NCI-H82 treated with DMSO at 0.1 percent for 48 hours (cell line): ENCODE measurements around the gene PHLDB2.
A peak's percentile ranks its signal among the peaks of the same experiment; 100 is the strongest.

Source experiments
- DNase-seq: peaks from one replicate; lab custom pipeline; 2025; ENCODE audit not compliant: unreplicated experiment; lab: John Stamatoyannopoulos, UW

PHLDB2 gene

DNA sequence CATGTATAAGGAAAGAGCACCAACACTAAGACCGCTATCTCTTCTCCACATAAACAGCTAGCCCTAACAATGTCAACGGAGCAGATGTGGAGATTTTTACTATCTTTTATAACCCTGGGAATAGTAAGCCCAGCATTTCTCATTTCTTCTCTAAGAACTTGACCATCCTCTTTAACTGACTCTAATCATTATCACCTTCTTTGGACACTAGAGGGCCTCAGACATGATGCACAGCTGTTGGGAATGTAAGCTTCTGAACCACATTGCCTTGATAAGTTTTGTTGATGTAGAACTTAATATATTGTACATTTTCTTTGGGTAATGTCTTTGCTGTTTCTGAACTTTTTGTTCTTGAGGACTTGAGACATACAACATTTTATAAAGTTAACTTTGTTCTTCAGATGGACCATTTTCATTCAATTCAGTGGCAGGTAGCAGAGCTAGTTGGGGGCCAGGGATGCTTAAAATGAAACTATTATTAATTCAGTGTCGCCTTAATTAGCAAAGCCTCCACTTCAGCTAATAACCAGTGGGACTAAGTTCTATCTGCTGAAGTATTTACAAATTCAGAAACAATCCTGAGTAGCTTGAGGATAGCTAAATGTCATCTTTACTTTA is 130.1 kb downstream of the PHLDB2 start:
- peak; percentile 44 for DNase-seq

DNA sequence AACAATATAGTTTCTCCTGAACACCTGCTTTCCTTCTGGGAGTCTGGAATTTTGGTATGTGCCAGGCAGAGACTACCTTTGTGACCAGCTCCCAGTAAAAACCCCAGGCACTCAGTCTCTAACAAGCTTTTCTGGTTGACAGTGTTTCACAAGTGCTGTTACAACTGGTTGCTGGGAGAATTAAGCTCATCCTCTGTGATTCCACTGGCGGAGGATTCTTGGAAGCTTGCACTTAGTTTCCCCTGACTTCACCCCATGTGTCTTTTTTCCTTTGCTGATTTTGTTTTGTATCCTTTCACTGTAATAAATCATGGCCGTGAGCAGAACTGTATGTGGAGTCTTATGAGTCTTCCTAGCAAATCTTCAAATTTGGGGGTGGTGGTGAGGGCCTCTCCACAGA is 134.0 kb downstream of the PHLDB2 start:
- DNase-seq: no peak

DNA sequence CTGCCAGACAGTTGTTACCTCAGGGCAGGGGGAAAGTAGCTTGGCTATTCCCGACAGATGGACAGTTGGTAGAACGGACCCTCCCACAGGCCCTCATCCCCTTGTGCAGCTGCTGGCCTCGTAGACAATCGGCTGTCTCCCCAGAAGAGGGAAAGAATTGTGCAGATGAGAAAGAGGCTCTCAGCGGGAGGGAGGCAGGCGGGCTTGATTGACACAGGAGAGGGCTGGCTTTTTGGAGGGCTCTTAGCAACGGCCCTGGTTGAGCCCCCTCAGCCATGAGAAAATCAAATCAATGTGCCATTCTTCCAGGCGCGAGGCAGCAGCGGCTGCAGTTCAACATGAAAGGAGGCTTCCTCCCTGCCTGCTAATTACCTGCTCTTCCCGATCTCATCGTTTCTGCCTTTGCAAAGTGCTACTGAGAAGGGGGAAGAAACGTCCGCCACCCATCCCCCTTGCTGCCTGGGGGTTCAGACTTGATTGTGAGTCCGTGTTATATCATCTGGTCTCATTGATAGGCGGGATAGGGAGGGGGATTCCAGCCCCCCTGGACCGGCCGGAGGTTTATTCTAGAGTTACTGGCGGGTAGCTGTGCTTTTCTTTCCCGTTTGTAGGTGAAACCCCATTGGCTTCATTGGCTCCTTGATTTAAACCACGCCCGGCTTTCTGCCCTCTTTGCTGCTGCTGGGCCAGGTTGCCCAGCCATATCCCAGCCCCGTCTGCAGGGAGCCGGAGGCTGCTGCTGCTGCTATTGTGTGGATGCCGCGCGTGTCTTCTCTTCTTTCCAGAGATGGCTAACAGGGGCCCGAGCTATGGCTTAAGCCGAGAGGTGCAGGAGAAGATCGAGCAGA is 139.8 kb downstream of the PHLDB2 start, which contains the start of gene TAGLN3:
Gene TAGLN3 (plus strand): TSS at position 287 of the 848 bp plus-strand sequence. CDS start 501 bp downstream, at position 788.
- peak; percentile 87 for DNase-seq

DNA sequence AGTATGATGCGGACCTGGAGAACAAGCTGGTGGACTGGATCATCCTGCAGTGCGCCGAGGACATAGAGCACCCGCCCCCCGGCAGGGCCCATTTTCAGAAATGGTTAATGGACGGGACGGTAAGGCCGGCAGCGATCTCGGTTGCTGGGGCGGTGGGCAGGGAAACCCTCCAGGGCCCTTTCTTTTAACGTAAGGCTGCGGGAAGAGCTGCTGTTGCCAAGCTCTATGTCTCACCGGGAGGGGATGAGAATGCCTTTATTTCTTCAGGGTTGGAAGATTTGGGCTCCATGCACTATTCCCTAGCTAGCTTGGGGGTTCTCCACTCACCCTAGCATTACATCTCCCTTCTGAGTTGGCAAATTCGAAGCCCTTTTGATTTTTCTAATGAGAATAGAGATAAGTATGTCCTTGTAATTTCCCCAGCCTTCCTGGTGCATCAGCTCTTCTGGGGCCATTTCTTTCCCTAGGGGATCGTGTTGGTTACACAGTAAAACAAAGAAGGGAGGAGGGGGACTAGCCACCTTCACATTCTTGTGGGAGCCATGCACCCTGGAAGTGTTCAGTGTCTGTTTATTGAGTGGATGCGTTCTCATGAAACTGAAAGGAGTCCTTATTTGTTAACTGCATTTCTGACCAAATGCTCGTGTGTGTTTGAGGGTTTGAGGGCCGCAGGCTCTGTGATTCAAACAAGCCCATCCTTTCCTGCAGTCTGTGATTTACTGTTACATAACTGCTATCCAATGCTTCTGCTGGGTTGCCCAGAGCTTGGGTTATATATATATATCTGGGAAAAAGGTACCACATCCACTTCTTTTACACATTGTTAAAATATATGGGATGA is 140.6 kb downstream of the PHLDB2 start:
- no peak for DNase-seq

DNA sequence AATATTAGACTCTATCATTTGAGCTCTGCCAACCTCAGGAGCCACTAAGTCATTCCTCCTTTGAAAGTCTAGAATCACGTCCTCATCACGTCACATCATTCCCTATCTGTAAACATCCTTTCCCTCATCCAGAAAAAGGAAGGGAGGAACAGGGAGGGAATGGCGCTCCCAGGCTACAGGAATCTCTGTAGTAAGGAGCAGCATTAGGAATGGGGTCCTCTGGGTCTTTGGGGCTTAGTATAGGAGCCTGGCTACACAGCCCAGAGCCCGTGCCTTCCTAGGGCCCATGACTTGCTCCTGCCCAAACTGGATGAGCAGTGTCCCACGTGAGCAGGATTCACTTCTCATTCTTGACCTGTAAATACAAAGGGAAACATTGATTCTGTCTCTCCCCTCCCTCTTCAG is 141.3 kb downstream of the PHLDB2 start:
- no peak for DNase-seq

DNA sequence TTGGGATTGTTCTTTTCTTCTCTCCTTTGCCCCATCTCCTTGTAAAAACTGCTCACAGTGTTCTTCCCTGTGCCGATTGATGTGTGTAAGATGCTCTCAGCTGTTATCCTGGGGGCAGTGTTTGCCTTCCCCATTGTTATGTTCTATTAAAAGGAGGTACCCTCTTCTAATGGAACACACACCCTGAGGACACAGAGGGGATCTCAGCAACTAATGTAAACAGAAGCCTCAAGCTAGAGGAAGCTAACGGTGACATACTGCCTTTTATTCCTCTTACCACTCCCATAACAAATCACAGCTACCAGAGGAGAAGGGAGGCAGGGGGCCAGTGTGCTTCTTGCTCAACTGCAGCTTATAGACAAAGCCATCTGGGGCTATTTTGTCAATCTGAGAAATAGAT is 141.9 kb downstream of the PHLDB2 start:
- DNase-seq: no peak

DNA sequence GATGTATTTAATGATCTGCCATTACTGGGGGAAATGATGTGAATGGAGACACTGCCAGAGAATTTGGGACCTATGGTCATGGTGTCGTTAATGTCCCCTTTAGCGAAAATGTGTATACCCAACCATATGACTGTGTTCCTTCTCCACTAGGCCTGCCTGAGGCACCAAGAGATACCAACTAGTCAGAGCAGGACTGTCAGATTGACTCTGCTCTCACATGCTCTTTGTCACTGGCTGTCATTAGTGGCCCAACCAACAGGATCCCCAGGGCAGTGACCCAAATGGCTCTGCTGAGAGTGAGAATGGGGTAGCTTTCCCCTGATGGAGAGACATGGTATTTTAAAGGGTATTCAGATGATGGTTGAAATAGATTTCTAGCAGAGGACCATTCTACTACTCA is 142.5 kb downstream of the PHLDB2 start:
- no peak for DNase-seq

DNA sequence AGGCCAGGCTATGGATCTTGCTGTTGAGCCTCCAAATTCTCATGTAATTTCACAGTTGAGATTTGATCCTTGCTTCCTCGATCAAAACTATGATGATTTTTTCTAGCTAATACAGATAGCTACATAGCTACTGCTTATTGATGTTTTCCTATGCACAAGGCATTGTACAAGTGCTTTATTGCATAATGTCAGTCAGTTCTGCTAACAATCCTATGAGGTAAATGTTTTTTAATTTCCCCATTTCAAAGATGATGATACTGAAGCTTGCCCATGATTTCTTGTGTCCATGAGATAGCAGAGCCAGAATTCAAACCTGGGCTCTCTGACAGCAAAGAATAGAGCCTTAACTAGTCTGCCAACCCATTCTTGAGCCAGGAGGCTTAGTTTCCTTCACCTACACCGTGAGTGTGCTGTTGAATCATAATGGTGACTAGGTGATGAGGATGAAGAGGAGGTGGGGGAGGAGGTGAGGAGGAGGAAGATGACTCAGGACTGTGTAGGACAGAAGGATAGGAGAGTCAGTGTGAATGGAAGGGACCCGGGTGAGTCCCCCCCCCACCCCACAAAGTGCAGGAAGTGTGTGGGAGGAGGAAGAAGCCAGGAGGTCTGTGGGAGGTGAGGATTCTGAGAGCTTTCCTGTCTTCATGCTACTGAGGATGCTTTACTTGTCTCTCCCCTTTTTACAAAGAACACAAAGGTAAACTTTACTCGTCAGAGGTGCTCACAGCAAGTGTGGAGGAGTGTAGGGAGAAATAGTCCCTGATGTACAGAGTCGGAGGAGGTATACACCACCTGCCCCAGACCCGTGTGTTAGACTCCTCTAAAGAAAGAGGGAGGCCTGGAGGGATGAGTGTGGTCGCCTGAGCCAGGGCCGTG is 143.3 kb downstream of the PHLDB2 start:
- DNase-seq: no peak

DNA sequence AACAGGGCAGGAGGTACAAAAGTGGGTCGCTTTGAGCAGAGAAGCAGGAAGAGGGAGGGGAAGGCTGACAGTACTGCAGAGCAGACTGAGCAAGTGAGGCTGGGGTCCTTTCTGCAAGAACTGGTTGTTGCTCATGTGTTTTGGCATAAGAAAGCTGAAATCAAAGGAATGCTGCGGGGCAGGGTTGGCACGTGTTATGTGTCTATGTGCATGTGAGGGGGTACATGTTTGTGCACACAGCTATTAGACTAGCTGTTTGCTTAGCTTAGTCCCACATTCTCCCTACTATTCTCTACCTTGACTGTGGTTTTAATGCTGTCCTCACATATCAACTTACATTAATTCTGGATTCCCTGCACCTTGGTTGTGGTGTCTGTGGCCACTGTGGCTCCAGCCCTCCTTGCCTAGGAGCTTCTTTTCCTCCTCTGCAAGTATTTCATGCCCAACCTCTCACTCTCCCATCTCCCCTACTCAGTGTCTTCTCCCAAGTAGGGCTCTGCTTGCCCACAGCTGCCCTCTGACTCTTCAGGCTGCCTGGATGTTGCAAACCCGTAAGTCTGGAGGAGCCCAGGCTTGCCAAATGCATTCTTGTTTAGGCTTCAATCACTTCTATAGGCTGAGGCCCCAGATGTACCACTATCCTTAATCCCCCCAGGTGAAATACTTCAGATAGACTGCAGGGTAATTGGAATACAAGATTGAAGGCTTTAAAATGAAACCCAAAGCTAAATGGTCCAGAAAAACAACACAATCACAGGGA is 144.4 kb downstream of the PHLDB2 start:
- DNase-seq: no peak

DNA sequence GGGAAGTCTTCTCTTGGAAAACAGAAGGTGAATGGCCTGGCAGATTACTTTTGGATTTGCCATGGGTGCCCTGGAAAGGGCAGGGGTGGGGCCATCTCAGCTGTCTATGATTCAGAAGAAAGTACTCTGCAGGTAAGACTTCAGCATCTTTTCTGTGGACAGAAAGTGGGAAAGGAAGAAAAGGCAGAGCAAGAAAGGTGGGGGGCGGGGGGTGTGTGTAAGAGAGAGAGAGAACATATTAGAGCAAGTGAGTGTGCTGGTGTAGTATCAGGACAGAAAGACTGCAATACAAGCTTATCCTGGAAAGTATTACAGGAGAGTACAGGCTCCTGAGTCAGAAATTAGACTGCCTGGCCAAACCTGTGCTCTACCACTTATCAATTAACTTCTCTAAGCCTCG is 145.1 kb downstream of the PHLDB2 start:
- no peak for DNase-seq

DNA sequence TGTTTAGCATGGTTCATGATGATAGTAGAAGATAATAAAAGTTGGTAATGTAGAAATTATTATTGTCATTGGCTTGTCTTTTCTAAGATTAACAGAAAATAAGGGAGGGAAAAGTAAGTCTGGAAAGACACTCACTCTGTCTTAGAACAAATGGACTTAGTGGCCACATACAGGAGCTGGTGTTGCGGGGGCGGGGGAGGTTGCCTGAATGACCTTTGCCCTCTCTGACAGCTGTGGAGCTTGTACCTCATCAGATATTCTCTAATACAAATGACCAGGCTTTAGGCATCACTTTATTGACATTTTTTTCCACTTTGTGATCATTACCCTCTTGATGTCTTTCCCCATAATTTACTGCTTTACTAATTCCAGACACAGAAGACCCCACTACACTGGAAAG is 145.6 kb downstream of the PHLDB2 start:
- DNase-seq: no peak

DNA sequence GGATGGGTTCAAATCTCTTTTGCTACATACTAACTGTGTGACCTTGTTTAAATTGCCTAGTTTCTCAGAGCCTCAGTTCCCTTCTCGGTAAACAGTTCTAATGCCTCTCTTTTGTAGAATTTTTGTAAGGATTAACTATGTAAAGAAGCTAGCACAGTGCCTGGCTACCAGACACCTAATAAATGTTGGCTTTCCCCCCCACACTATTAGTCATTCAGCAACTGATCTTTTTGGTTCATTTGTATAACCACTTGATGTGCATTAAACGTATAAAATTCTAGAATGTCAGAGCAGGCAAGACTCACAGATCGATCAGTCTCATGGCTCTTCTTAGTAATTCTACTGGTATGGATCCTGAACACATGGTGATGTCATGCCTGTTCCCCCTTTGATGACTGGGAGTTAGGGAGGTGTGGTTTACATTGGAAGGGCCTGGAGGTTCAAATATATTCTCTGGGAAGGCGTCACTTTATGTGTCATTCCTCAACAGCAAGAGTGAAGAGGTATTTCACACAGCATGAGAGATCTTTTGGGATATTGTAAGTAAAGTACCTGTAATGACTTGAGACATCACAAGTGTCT is 146.1 kb downstream of the PHLDB2 start:
- DNase-seq: no peak

DNA sequence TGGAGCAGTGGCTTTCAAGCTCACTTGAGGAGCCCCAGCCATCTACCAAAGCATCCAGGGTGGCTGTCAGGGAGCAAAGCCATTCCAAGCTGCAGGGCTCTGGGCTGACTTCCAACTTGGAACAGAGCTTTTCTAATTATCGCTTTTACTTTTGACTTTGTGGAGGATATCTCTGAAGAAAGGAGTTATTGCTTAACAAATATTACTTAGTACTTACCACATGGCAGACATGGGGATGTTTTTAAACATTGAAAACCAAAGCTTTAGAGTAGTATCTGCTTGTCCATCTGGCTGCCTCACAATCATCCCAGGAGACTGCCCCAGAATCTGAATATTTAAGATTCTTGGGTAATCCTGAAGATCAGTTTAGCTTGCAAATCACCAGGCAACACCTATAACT is 148.6 kb downstream of the PHLDB2 start:
- DNase-seq: no peak

DNA sequence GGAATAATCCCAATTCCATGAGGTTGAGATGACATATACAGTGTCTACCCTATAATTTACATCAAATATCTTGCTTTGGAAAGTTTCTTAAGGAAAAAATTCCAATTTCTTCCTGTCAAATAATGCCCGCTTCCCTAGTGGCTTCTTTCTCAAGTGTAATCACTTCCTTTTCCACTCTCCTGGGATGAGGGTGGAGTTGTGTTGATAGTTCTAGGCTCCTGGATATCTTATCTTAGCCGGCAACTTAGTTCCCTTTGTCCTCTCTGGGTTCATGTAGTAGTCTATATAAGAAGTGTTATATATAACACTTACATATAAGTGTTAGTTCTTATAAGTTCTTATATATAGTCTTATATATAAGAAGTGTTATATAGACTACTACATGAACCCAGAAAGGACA is 150.6 kb downstream of the PHLDB2 start:
- no peak for DNase-seq

DNA sequence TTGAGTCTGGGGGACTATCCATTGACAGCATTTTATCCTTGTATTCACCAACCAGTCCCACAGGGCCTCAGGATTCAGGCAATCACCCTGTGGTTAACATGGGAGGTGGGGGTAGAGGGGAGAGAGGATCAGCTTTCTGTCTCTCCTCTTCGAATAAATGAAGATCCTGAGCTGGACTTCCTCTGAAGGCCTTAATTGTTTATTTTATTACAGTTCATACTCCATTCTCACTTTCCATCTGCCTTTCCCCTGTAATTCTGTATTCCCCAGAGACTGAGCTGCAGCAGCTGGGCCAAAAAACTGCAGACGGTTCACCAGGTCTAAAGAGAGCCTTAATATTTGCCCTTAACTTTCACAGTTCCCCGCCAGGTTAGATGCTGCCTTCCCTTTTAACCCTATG is 151.6 kb downstream of the PHLDB2 start:
- peak; percentile 33 for DNase-seq

DNA sequence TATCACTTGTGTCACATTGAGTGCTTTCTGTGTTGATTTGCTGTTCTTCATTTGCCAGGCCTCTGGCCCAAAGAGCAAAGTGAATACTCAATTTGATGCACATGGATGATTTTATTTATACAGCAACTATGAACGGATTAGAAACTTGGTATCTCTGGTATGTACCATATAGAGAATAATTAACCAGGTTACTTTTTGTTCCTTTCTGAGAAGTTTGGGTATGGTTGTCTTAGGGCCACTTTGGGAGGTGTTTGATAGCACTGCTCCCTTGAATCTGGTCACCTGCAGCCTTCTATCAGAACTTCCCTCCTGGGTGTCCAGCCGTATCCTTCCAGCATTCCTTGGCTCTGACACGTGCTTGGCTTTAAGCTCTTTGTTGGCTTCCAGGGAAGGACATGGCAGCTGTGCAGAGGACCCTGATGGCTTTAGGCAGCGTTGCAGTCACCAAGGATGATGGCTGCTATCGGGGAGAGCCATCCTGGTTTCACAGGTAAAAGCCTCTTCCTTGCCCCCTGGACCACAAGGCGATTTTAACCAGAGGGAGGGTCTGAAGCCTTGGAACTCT is 152.4 kb downstream of the PHLDB2 start:
- DNase-seq: no peak

DNA sequence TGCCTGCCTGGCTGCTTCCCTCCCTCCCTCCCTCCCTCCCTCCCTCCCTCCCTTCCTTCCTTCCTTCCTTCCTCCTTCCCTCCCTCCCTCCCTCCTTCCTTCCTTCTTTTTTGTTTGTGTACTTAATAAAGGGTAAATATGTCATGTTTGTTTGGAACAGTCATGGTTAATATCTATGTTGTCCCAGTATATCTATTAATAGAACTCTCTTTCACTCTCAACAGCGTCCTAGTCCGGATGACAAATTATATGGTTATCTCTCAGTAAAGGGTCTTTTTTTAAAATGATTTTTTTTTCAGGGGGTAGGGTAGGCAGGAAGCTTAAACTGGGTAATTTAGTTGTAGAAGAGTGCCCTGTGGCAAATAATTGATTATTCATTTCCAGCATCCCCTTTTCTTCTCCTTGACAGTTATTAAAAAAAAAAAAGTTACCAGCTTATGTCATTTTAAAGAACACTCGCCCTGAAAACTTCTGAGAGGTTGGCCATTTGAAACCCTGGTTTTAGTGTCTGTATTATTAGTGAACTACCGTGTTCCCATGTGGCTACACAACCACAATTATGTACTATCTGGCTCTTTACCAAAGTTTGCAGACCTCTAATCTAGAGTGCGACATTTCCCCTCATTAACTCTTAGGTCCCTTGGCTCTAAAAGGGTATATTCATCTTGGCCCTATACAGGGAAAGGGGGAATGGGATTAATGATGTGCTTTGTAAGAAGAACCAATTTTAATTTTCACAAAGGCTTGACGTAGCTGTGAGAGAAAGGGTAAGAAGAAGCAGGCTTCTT is 153.3 kb downstream of the PHLDB2 start:
- no peak for DNase-seq

DNA sequence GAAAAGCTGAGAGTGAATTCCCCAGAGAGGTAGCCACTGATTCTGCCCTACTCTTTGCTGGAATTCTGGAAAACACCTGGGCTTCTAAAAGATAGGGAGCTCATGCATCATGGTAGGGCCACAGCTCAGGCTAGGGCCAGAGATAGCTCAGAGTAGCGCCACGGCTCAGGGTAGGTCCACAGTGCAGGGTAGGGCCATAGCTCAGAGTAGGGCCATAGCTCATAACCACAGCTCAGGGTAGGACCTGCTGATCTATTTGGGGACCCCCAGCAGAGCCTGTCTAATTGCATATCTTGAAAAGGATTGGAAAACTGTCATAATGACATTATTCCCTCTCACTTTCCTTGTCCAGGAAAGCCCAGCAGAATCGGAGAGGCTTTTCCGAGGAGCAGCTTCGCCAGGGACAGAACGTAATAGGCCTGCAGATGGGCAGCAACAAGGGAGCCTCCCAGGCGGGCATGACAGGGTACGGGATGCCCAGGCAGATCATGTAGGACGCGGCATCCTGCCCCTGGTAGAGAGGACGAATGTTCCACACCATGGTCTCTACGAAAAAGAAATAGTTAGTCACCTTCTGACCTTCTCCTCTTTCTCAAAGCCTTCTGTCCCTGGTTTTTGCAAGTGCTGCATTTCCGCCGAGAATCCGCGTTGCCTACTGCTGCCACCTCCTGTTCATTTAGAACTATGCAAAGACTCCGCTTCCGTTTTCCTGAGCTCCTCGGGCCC is 154.2 kb downstream of the PHLDB2 start:
- DNase-seq: no peak
